CD4-positive, CD25-positive, alpha-beta regulatory T cell (primary cell): ENCODE results near the gene BCAP31. TPM values are rescaled to one million over a fixed set of nuclear protein-coding genes. Genes with fewer than 3 reads are reported as not detected.

Experiments
- ATAC-seq, 2 donors: fragments of 150-1000 bp; cut with Tn5 transposase; one replicate each; pipeline ENCODE4 v1.10.0; 2021; ENCODE audit warnings: low read depth in 2 of 2, moderate number of reproducible peaks in 2 of 2, moderate library complexity in 1 of 2
- DNase-seq, 3 donors: peaks; one replicate each; pipeline versions ENCODE4 v3.0.0 to v3.0.0-alpha.2; 2012 to 2022; ENCODE audit warnings: mixed read lengths in 1 of 3
- H3K27ac ChIP-seq: one replicate; pipeline ENCODE4 v1.7.0; 2013; ENCODE audit warnings: mild to moderate bottlenecking, low read length; ENCODE audit not compliant: insufficient read depth, poor library complexity, severe bottlenecking
- H3K27me3 ChIP-seq: one replicate; pipeline ENCODE4 v1.7.0; 2013; ENCODE audit warnings: low read length; ENCODE audit not compliant: control insufficient read depth, insufficient read depth
- H3K36me3 ChIP-seq: one replicate; pipeline ENCODE4 v1.7.0; 2013; ENCODE audit warnings: mild to moderate bottlenecking, low read length, moderate library complexity; ENCODE audit not compliant: control insufficient read depth, insufficient read depth
- H3K4me1 ChIP-seq: 2 replicates; pipeline ENCODE4 v1.7.0; 2013; ENCODE audit warnings: mild to moderate bottlenecking, low read length; ENCODE audit not compliant: insufficient read depth, control insufficient read depth, poor library complexity, severe bottlenecking
- H3K4me3 ChIP-seq: one replicate; pipeline ENCODE4 v1.7.0; 2013; ENCODE audit warnings: low read depth, mild to moderate bottlenecking, low read length, moderate library complexity
- H3K9me3 ChIP-seq, 2 experiments: 1 replicate in 1 of 2; 2 replicates in 1 of 2; pipeline ENCODE4 v1.7.0; 2013; ENCODE audit warnings: low read length in 2 of 2, mild to moderate bottlenecking in 1 of 2, moderate library complexity in 1 of 2; ENCODE audit not compliant: control insufficient read depth in 2 of 2
- H3K27ac Mint-ChIP-seq, 3 donors: one replicate each; pipeline ENCODE4 v1.8.0; 2020 to 2022; ENCODE audit warnings: mild to moderate bottlenecking in 3 of 3, mixed read lengths in 3 of 3, moderate library complexity in 2 of 3
- H3K27me3 Mint-ChIP-seq: one replicate; pipeline ENCODE4 v1.8.0; 2022; ENCODE audit warnings: mild to moderate bottlenecking, mixed read lengths
- H3K36me3 Mint-ChIP-seq: one replicate; pipeline ENCODE4 v1.8.0; 2020; ENCODE audit warnings: mixed read lengths
- H3K4me1 Mint-ChIP-seq, 4 donors: one replicate each; pipeline ENCODE4 v1.8.0; 2020 to 2022; ENCODE audit warnings: mixed read lengths in 4 of 4, mild to moderate bottlenecking in 1 of 4
- H3K4me3 Mint-ChIP-seq, 4 donors: one replicate each; pipeline ENCODE4 v1.8.0; 2020 to 2022; ENCODE audit warnings: mild to moderate bottlenecking in 4 of 4, mixed read lengths in 4 of 4, moderate library complexity in 3 of 4
- H3K9me3 Mint-ChIP-seq, 7 donors: one replicate each; pipeline ENCODE4 v1.8.0; 2020 to 2022; ENCODE audit warnings: mixed read lengths in 7 of 7, mild to moderate bottlenecking in 3 of 7, moderate library complexity in 2 of 7
- polyA plus RNA-seq, 4 donors: library from polyadenylated mRNA; unstranded; fragments of 300-500 nt; fragmentation: Illumina TruSeq; gene quantifications; one replicate each; pipeline ENCODE4 v1.2.3, GENCODE V29; 2021
- total RNA-seq: library from RNA; stranded (reverse); gene quantifications from one replicate; pipeline ENCODE4 v1.2.3, GENCODE V29; 2022

The BCAP31 gene
- total and polyA plus RNA-seq, 5 donors from 2014 or later = 99.9 to 318 (median 269) TPM

DNA sequence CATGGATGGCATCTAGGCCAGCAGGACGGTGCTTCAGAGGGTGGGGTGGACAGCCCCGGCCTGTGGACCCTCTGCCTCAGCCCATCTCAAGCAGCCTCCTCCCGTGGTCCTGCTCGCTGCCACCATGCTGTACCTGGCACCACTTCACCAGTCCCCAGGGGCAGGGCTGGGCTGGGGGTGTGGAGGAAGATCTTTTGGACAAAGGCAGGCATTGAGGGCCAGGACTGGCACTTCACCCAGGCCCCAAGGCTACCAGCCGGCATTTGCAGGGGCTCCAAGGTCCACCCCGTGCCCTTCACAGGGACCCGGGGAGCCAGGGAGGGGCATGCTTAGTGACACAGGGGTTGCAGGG lies 40.6 kb upstream of the BCAP31 start:
- ATAC-seq = no peak
- H3K4me1 Mint-ChIP-seq = peaks cover 0 to 4% (median 0%) of the 10 kb centered on the region in 4 donors

DNA sequence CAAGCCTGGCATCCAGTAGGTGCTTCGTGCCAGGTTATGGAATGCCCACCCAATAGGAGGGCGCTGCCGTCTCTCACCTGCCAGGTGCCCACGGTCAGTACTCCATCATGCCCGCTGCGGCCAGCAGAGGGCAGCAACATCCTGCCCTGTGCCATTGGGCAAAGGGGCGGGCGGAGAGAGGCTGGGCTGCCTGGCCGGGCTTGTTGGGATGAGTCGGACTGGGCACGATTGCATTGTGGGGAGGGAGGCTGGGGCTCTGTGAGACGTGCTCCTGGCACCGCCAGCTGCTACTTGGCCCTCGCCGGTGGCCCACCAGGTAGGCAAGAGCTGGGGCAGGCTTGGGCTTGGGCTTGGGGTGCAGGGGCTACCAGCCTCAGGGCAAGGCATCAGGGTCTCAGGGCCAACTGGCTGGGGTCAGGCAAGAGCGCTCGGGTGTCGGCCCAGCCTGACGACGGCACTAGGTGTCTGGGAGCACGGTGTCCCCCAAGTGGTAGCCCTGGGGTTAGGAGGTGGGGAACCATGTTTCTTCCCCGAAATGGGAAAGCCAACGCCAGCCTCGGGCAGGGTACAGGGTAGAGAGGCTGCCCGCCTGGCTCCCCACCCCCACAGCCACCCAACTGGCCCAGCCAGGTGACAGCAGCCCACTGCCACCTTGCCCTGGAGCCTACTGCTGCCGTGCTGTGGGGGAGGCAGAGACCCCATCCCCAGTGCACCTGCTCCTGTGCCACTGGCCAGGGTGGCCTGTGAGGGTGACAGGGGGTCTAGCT lies 40.0 kb upstream of the BCAP31 start, which contains the start of gene PLXNB3:
TSS of gene PLXNB3 (plus strand) at position 261 of the 767 bp plus-strand sequence. CDS start 1,287 bp downstream, outside the sequence.
- Mint-ChIP-seq H3K4me3 (peak within 1 kb of the TSS in 1 of 4 donors; percentile 13), H3K27me3 (no peaks in the 10 kb centered on the region), H3K27ac (no peak within 1 kb of the TSS), H3K4me1 (peaks cover 0 to 4% (median 0%) of the 10 kb centered on the region in 4 donors), H3K9me3 (no peaks in the 10 kb centered on the region), H3K36me3 (no peaks in the 10 kb centered on the region)
- no peak within 1 kb of the TSS for H3K4me3 ChIP-seq
- peak; percentile 77 to 85 for ATAC-seq
- H3K36me3 ChIP-seq = no peaks in the 10 kb centered on the region
- no peaks in the 10 kb centered on the region for H3K4me1 ChIP-seq
- DNase-seq = peak; percentile 64 to 71 (median 67)
- H3K9me3 ChIP-seq = no peaks in the 10 kb centered on the region
- no peak within 1 kb of the TSS for H3K27ac ChIP-seq
- no peaks in the 10 kb centered on the region for H3K27me3 ChIP-seq

More for the DNA sequence above, 40.6 kb upstream of the BCAP31 start:
- Mint-ChIP-seq H3K9me3 (no peaks in the 10 kb centered on the region), H3K27ac (no peak overlapping the region), H3K4me3 (no peak overlapping the region), H3K36me3 (no peaks in the 10 kb centered on the region), H3K27me3 (no peaks in the 10 kb centered on the region)
- Histone ChIP-seq H3K27me3 (no peaks in the 10 kb centered on the region), H3K9me3 (no peaks in the 10 kb centered on the region), H3K27ac (no peak overlapping the region), H3K4me1 (no peaks in the 10 kb centered on the region), H3K36me3 (no peaks in the 10 kb centered on the region), H3K4me3 (no peak overlapping the region)
- DNase-seq = no peak

DNA sequence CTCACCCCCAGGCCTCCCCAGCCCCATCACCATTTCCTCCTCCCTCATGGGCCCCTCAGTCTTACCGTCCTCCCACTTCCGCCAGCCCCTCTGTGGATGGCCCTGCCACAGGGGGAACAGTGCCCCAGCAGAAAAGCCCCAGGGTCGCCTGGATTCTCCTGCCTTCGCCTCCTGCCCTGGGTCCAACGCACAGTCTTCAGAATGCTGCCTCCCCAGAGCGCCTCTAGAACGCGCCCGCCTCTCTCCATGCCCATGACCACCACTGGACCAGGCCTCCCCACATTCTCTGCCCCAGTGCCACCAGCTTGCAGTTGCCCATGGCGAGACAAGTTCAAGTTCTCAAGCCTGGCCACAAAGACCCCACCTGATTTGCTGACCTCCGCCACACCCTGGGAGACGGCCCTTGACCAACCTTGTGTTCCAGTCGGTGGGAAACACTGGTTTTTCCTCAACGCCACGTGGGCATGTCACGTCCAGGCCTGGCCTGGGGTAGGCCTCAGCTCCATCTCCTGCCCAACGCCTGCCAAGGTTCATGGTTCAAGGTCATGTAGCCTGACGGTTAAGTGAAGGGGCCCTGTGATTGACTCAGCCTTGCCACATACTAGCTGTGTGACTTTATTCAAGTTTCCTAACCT lies 39.2 kb upstream of the BCAP31 start:
- H3K9me3 Mint-ChIP-seq = no peaks in the 10 kb centered on the region

DNA sequence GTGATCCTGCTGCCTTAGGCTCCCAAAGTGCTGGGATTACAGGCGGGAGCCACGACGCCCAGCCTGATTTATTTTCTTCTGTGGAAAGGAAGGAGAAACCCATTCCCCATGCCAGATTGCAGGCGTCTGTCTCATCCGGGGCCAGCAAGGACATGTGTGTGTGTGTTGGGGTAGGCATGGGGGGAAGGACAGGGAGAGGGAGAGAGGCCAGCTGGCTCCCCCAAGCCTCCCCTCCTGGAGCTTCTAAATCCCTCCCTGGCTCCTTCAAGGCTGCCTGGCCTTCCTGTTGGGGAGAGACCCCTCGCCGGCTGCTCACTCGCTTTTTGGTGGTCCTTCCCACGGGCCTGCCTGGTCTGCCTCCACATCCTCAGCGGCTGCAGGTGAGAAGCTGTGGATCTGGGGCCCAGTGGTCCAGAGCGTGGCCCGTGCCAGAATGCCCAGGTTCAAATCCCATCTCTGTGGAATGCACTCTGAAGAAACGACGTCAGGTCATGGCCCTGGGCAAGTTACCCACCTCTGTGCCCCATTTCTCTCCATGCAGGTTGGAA lies 38.5 kb upstream of the BCAP31 start:
- ATAC-seq = no peak
- Histone ChIP-seq H3K4me1 (no peaks in the 10 kb centered on the region), H3K27me3 (no peaks in the 10 kb centered on the region), H3K36me3 (no peaks in the 10 kb centered on the region), H3K9me3 (no peaks in the 10 kb centered on the region), H3K27ac (no peak overlapping the region), H3K4me3 (no peak overlapping the region)
- DNase-seq = no peak
- H3K36me3 Mint-ChIP-seq = no peaks in the 10 kb centered on the region
- no peak overlapping the region for H3K4me3 Mint-ChIP-seq
- H3K9me3 Mint-ChIP-seq = no peaks in the 10 kb centered on the region
- peak overlapping the region in 1 of 3 donors; percentile 43 for H3K27ac Mint-ChIP-seq
- H3K4me1 Mint-ChIP-seq = peaks cover 0 to 4% (median 0%) of the 10 kb centered on the region in 4 donors
- no peaks in the 10 kb centered on the region for H3K27me3 Mint-ChIP-seq

More for the DNA sequence above, 39.2 kb upstream of the BCAP31 start:
- H3K4me3 ChIP-seq = no peak overlapping the region
- Mint-ChIP-seq H3K27ac (no peak overlapping the region), H3K36me3 (no peaks in the 10 kb centered on the region), H3K4me3 (no peak overlapping the region), H3K4me1 (peaks cover 0 to 4% (median 0%) of the 10 kb centered on the region in 4 donors), H3K27me3 (no peaks in the 10 kb centered on the region)
- no peak for ATAC-seq
- no peaks in the 10 kb centered on the region for H3K27me3 ChIP-seq
- H3K36me3 ChIP-seq = no peaks in the 10 kb centered on the region
- H3K9me3 ChIP-seq = no peaks in the 10 kb centered on the region
- H3K27ac ChIP-seq = no peak overlapping the region
- no peaks in the 10 kb centered on the region for H3K4me1 ChIP-seq
- DNase-seq = no peak

DNA sequence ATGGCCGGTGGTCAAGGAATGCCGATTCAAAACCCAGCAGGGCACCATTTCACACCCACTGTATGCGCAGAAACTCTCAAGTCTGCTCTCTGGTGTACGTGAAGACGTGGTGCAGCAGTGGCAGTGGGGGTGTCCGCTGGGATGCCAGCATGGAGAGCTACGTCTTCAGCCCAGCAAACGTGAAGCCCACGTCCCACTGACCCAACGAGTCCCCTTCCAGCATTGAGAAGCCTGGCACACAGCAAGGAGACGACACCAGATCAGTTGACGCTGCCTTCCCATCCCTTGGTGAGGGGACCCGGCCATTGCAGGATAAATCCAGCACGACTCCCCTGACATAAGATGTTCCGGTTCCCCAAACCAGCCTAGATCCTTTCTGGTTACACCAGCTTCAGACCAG lies 37.7 kb upstream of the BCAP31 start:
- Histone ChIP-seq H3K36me3 (no peaks in the 10 kb centered on the region), H3K27ac (no peak overlapping the region), H3K9me3 (no peaks in the 10 kb centered on the region), H3K4me1 (no peaks in the 10 kb centered on the region), H3K27me3 (no peaks in the 10 kb centered on the region), H3K4me3 (no peak overlapping the region)
- peaks cover 0 to 4% (median 0%) of the 10 kb centered on the region in 4 donors for H3K4me1 Mint-ChIP-seq
- DNase-seq = no peak
- H3K27ac Mint-ChIP-seq = no peak overlapping the region
- H3K4me3 Mint-ChIP-seq = no peak overlapping the region
- H3K36me3 Mint-ChIP-seq = no peaks in the 10 kb centered on the region
- no peaks in the 10 kb centered on the region for H3K9me3 Mint-ChIP-seq
- no peak for ATAC-seq
- no peaks in the 10 kb centered on the region for H3K27me3 Mint-ChIP-seq

DNA sequence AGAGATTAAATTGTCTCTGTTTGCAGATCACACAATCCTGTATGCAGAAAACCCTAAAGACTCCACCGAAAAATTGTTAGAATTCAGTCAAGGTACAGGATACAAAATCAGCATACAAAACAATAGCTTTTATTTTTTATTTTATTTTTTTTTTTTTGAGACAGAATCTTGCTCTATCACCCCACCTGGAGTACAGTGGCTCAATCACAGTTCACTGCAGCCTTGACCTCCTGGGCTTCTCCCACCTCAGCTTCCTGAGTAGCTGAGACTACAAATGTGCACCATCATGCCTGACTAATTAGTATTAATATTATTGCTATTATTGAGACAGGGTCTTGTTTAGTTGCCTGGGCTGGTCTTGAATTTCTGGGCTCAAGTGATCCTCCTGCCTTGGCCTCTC lies 30.9 kb upstream of the BCAP31 start:
- no peaks in the 10 kb centered on the region for H3K36me3 ChIP-seq
- H3K4me3 ChIP-seq = no peak overlapping the region
- Mint-ChIP-seq H3K4me1 (no peaks in the 10 kb centered on the region), H3K27me3 (peaks cover 5% of the 10 kb centered on the region), H3K4me3 (no peak overlapping the region), H3K27ac (no peak overlapping the region), H3K36me3 (no peaks in the 10 kb centered on the region), H3K9me3 (peaks cover 0 to 1% (median 0%) of the 10 kb centered on the region in 7 donors)
- no peak overlapping the region for H3K27ac ChIP-seq
- no peaks in the 10 kb centered on the region for H3K27me3 ChIP-seq
- no peaks in the 10 kb centered on the region for H3K9me3 ChIP-seq
- DNase-seq = no peak
- no peak for ATAC-seq
- H3K4me1 ChIP-seq = no peaks in the 10 kb centered on the region

DNA sequence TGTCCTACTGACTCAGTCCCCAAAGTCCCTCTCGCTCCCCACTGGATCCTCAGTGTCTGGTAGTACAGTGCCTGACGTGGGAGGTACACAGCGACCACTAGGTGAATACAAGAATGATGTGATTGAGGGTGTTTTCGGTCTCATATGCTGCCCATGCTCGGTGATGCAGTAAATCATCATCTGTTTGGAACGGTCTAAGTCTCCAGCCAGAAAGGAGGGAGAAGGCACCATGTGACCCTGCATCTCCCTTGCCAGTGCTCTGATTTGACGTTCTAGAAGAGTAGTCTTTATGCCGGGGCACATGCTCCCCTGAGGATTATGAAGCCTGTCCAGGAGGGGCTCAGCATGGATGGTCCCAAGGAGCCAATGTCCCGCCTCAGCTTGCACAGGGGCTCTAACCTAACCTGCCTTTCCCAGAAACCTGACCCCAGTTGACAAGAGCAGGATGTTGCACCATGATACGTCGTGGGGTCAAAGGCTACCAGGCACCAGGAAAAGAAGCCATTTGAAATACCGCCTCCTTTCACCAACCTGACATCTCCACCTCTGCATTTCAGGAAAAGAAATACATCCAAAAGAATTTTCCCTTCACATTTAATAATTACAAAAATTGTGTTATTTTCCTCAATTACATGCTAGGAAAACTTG lies 26.1 kb upstream of the BCAP31 start:
- no peak overlapping the region for H3K4me3 ChIP-seq
- H3K9me3 Mint-ChIP-seq = no peaks in the 10 kb centered on the region
- no peak overlapping the region for H3K27ac Mint-ChIP-seq
- ATAC-seq = no peak
- H3K36me3 ChIP-seq = no peaks in the 10 kb centered on the region
- H3K4me1 Mint-ChIP-seq = no peaks in the 10 kb centered on the region
- H3K27me3 Mint-ChIP-seq = peaks cover 10% of the 10 kb centered on the region
- no peaks in the 10 kb centered on the region for H3K27me3 ChIP-seq
- DNase-seq = no peak
- no peaks in the 10 kb centered on the region for H3K9me3 ChIP-seq
- H3K27ac ChIP-seq = no peak overlapping the region
- no peaks in the 10 kb centered on the region for H3K36me3 Mint-ChIP-seq
- H3K4me3 Mint-ChIP-seq = no peak overlapping the region
- H3K4me1 ChIP-seq = no peaks in the 10 kb centered on the region
